Activated B cell treated with CpG ODN at 0.5 μM for 24 hours (primary cell): ENCODE measurements around the gene TNNT2. TPM values are rescaled to one million over a fixed set of nuclear protein-coding genes. Genes with fewer than 3 reads are reported as not detected.

ENCODE experiments used
- ATAC-seq: fragments of 200-7000 bp; cut with Tn5 transposase; one replicate; pipeline ENCODE4 v1.10.0; 2021; ENCODE audit warnings: low read depth, mild to moderate bottlenecking, moderate library complexity
- CTCF ChIA-PET: fragments of 350-600 bp; sonication (Branson Sonifier 250); formaldehyde crosslinking; loops from one replicate; lab custom pipeline; 2021; ENCODE audit warnings: antibody characterized with exemption; lab: Charles Lee
- POLR2A ChIA-PET: fragments of 350-600 bp; sonication (Branson Sonifier 250); formaldehyde crosslinking; loops from one replicate; lab custom pipeline; 2021; ENCODE audit warnings: antibody characterized with exemption; lab: Charles Lee
- DNase-seq: peaks from one replicate; pipeline ENCODE4 v3.0.0; 2022
- H3K27ac Mint-ChIP-seq: one replicate; pipeline ENCODE4 v1.8.0; 2020; ENCODE audit warnings: mixed read lengths
- H3K27me3 Mint-ChIP-seq: one replicate; pipeline ENCODE4 v1.8.0; 2021; ENCODE audit warnings: mixed read lengths
- H3K36me3 Mint-ChIP-seq: one replicate; pipeline ENCODE4 v1.8.0; 2021; ENCODE audit warnings: low read depth, mixed read lengths
- H3K4me1 Mint-ChIP-seq: one replicate; pipeline ENCODE4 v1.8.0; 2021; ENCODE audit warnings: mixed read lengths
- H3K4me3 Mint-ChIP-seq: one replicate; pipeline ENCODE4 v1.8.0; 2020; ENCODE audit warnings: mild to moderate bottlenecking, mixed read lengths
- H3K9me3 Mint-ChIP-seq: one replicate; pipeline ENCODE4 v1.8.0; 2020; ENCODE audit warnings: mixed read lengths
- intact Hi-C: fragments of 100-400 bp; cut with micrococcal nuclease; formaldehyde crosslinking; loops from one replicate; pipeline ENCODE4 v1.15.1; 2024
- total RNA-seq: library from RNA; stranded (reverse); gene quantifications from 2 replicates; pipeline ENCODE4 v1.2.3, GENCODE V29; 2022
- TF ChIP-seq, protein P1 (sequence below): fragments of 200-600 bp; IDR thresholded peaks from one replicate; pipeline ENCODE4 v1.8.0; 2022; ENCODE audit warnings: antibody characterized with exemption, mild to moderate bottlenecking

The TNNT2 gene
- total RNA-seq, 1 donor from 2014 or later, result not detected

DNA sequence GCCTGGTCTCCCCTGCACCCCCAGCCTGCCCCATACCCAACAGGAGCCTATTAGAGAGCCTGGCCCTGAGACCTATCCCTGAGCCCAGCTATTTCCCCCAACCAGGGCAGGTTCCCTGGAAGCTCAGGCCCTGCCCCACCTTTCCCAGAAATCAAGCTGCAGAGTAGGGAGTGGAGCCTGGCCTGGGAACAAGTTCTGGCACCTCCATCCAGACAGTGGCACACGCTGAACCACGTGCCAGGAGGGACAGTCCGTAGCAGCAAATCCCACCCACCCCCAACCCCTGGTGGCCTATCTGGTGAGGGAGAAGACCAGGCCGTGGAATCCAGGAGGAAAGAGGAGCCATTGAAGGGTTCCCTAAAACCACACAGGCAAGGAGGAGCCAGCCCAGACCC is 22.6 kb downstream of the TNNT2 start:
- no peaks in the 10 kb centered on the region for H3K36me3 Mint-ChIP-seq
- no peaks in the 10 kb centered on the region for H3K4me1 Mint-ChIP-seq
- TF ChIP-seq, protein P1, sequence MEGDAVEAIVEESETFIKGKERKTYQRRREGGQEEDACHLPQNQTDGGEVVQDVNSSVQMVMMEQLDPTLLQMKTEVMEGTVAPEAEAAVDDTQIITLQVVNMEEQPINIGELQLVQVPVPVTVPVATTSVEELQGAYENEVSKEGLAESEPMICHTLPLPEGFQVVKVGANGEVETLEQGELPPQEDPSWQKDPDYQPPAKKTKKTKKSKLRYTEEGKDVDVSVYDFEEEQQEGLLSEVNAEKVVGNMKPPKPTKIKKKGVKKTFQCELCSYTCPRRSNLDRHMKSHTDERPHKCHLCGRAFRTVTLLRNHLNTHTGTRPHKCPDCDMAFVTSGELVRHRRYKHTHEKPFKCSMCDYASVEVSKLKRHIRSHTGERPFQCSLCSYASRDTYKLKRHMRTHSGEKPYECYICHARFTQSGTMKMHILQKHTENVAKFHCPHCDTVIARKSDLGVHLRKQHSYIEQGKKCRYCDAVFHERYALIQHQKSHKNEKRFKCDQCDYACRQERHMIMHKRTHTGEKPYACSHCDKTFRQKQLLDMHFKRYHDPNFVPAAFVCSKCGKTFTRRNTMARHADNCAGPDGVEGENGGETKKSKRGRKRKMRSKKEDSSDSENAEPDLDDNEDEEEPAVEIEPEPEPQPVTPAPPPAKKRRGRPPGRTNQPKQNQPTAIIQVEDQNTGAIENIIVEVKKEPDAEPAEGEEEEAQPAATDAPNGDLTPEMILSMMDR, result no peak
- intact Hi-C loops, result no loop called here
- DNase-seq (no peak), ATAC-seq (no peak)
- no peak overlapping the region for H3K27ac Mint-ChIP-seq
- ChIA-PET CTCF (no interaction called here), POLR2A (no interaction called here)
- no peak overlapping the region for H3K4me3 Mint-ChIP-seq
- no peaks in the 10 kb centered on the region for H3K9me3 Mint-ChIP-seq
- peaks cover 16% of the 10 kb centered on the region for H3K27me3 Mint-ChIP-seq

- ATAC-seq, result no peak
- ChIA-PET CTCF (no interaction called here), POLR2A (no interaction called here)
- Mint-ChIP-seq H3K36me3 (no peaks in the 10 kb centered on the region), H3K4me3 (no peak overlapping the region), H3K9me3 (no peaks in the 10 kb centered on the region), H3K27me3 (peaks cover 16% of the 10 kb centered on the region), H3K27ac (no peak overlapping the region), H3K4me1 (no peaks in the 10 kb centered on the region)
- intact Hi-C loops, result no loop called here
- DNase-seq, result no peak
- TF ChIP-seq, protein P1, result no peak
Observed at GRCh38 chr1:201354151-201354900, 23.2 kb downstream of the TNNT2 start.

- H3K27me3 Mint-ChIP-seq, result peaks cover 17% of the 10 kb centered on the region
- ChIA-PET POLR2A (no interaction called here), CTCF (no interaction called here)
- H3K4me3 Mint-ChIP-seq, result no peak overlapping the region
- ATAC-seq (no peak), DNase-seq (no peak)
- no peaks in the 10 kb centered on the region for H3K4me1 Mint-ChIP-seq
- H3K27ac Mint-ChIP-seq, result no peak overlapping the region
- TF ChIP-seq, protein P1, result no peak
- no peaks in the 10 kb centered on the region for H3K36me3 Mint-ChIP-seq
- H3K9me3 Mint-ChIP-seq, result no peaks in the 10 kb centered on the region
- intact Hi-C loops, result no loop called here
Observed at GRCh38 chr1:201353186-201353940, 24.1 kb downstream of the TNNT2 start.

- H3K27me3 Mint-ChIP-seq, result peaks cover 23% of the 10 kb centered on the region
- ATAC-seq (no peak), DNase-seq (no peak)
- H3K27ac Mint-ChIP-seq, result no peak overlapping the region
- no peaks in the 10 kb centered on the region for H3K36me3 Mint-ChIP-seq
- H3K9me3 Mint-ChIP-seq, result no peaks in the 10 kb centered on the region
- H3K4me3 Mint-ChIP-seq, result no peak overlapping the region
- H3K4me1 Mint-ChIP-seq, result no peaks in the 10 kb centered on the region
- intact Hi-C loops, result no loop called here
- ChIA-PET POLR2A (no interaction called here), CTCF (no interaction called here)
- TF ChIP-seq, protein P1, result no peak
Observed at GRCh38 chr1:201351617-201352016, 25.9 kb downstream of the TNNT2 start.

DNA sequence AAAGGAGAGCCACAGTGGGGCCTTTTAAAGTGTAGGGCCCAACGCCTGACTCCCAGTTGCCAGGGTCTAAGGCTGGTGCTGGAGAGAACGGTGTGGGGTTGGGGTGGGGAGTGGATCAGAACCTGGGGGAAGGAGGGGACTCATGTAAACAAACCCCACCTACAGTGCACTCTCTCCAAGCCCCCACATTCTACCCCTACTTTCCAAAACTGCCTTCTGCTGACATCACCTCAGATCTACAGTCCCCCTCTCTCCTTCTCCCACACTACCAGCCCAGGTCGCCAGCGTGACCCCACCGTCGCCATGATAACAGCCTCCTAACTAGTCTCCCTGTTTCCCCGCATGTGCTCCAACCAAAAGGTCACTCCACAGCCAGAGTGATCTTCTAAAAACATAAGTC is 26.6 kb downstream of the TNNT2 start:
- DNase-seq (no peak), ATAC-seq (no peak)
- CTCF ChIA-PET, result no interaction called here
- intact Hi-C loops, result no loop called here
- Mint-ChIP-seq H3K27me3 (peaks cover 23% of the 10 kb centered on the region), H3K36me3 (no peaks in the 10 kb centered on the region), H3K9me3 (no peaks in the 10 kb centered on the region), H3K4me3 (no peak overlapping the region), H3K27ac (no peak overlapping the region), H3K4me1 (no peaks in the 10 kb centered on the region)
- POLR2A ChIA-PET, result no interaction called here
- TF ChIP-seq, protein P1, result no peak
